DOHH2 (cell line): ENCODE data around the gene MRPL46.

ENCODE experiments used
- H3F3A ChIP-seq: fragments of 200-600 bp; sonication (generic), shearing (Covaris generic); 2 replicates; pipeline ENCODE4 v1.6.0; 2016; ENCODE audit warnings: antibody characterized with exemption, mild to moderate bottlenecking; ENCODE audit not compliant: control insufficient read depth, insufficient read depth
- H3K27ac ChIP-seq: fragments of 200-600 bp; sonication (generic); 2 replicates; pipeline ENCODE4 v1.5.1; 2014; ENCODE audit warnings: low read depth, mild to moderate bottlenecking, low read length, moderate library complexity
- H3K27me3 ChIP-seq: fragments of 200-600 bp; sonication (generic); 2 replicates; pipeline ENCODE4 v1.6.1; 2014; ENCODE audit warnings: mild to moderate bottlenecking, low read length, mixed read lengths; ENCODE audit not compliant: control insufficient read depth
- H3K36me3 ChIP-seq: fragments of 200-600 bp; sonication (generic); 2 replicates; pipeline ENCODE4 v1.6.1; 2014; ENCODE audit warnings: mild to moderate bottlenecking, low read length, moderate library complexity, mixed read lengths; ENCODE audit not compliant: control insufficient read depth
- H3K4me1 ChIP-seq: fragments of 200-600 bp; sonication (generic); 2 replicates; pipeline ENCODE4 v1.6.1; 2014; ENCODE audit warnings: mild to moderate bottlenecking, low read length, mixed read lengths; ENCODE audit not compliant: control insufficient read depth
- H3K4me2 ChIP-seq: fragments of 200-600 bp; sonication (generic); 2 replicates; pipeline ENCODE4 v1.6.0; 2014; ENCODE audit warnings: mild to moderate bottlenecking, low read length, moderate library complexity
- H3K4me3 ChIP-seq: fragments of 200-600 bp; sonication (generic); 2 replicates; pipeline ENCODE4 v1.5.1; 2014; ENCODE audit warnings: mild to moderate bottlenecking, low read length, mixed read lengths
- H3K79me2 ChIP-seq: fragments of 200-600 bp; sonication (generic); 2 replicates; pipeline ENCODE4 v1.6.1; 2014; ENCODE audit warnings: mild to moderate bottlenecking, low read length, mixed read lengths; ENCODE audit not compliant: control insufficient read depth
- H3K9me2 ChIP-seq: fragments of 200-600 bp; sonication (generic); replicated peaks from 2 replicates; pipeline ENCODE4 v1.6.1; 2014; ENCODE audit warnings: mild to moderate bottlenecking, low read length, mixed read lengths; ENCODE audit not compliant: control insufficient read depth
- H3K9me3 ChIP-seq: fragments of 200-600 bp; sonication (generic); 2 replicates; pipeline ENCODE4 v1.6.1; 2014; ENCODE audit warnings: antibody characterized with exemption, low read length, mixed read lengths; ENCODE audit not compliant: control insufficient read depth, insufficient read depth
- H4K20me1 ChIP-seq: fragments of 200-600 bp; sonication (generic); 2 replicates; pipeline ENCODE4 v1.6.0; 2014; ENCODE audit warnings: low read depth, mild to moderate bottlenecking, antibody characterized with exemption, low read length, moderate library complexity; ENCODE audit not compliant: control insufficient read depth, insufficient read depth
- EZH2phosphoT487 ChIP-seq: fragments of 200-600 bp; sonication (generic); IDR thresholded peaks from 2 replicates; pipeline ENCODE4 v1.6.1; 2017; ENCODE audit warnings: borderline replicate concordance, mild to moderate bottlenecking, antibody characterized with exemption, low read length, moderate library complexity, mixed read lengths
- TF ChIP-seq, protein P1 (sequence below): fragments of 200-600 bp; sonication (generic); IDR thresholded peaks from one replicate; pipeline ENCODE4 v1.5.1; 2014; ENCODE audit warnings: antibody characterized with exemption, mild to moderate bottlenecking, low read depth, low read length; ENCODE audit not compliant: poor library complexity, severe bottlenecking

Gene MRPL46

DNA sequence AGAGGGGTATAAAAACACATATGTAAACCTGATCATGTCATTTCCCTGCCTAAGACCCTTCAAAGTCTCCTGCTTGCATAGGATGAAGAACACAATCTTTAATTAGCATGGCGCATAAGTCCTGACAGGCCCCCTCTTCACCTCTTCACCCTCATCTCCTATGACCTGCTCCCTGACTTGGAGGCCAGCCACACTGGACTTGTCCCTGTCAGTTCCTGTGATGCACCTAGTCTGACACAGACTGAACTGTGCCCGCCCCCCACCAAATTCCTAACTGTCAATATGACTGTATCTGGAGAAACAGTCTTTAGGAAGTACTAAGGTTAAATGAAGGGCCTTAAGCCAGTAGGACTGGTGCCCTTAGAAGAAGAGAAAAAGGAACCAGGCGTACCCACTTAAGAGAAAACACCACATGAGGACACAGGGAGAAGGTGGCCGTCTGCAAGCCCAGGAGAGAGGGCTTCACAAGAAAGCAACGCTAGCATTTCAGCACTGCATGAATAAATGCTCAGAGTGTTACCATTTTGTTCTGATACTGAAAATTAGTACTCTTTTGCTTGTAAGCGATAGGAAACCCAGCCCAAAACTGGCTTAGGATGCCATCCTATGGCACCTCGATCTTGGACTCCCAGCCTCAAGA lies 34.0 kb downstream of the MRPL46 start:
- H4K20me1 ChIP-seq, result no peaks in the 10 kb centered on the region
- H3F3A ChIP-seq, result no peaks in the 10 kb centered on the region
- TF ChIP-seq EZH2phosphoT487, result no peak
- no peak overlapping the region for H3K4me3 ChIP-seq
- no peaks in the 10 kb centered on the region for H3K9me2 ChIP-seq
- H3K4me1 ChIP-seq, result no peaks in the 10 kb centered on the region
- no peaks in the 10 kb centered on the region for H3K79me2 ChIP-seq
- no peaks in the 10 kb centered on the region for H3K36me3 ChIP-seq
- H3K27ac ChIP-seq, result no peak overlapping the region
- no peak overlapping the region for H3K4me2 ChIP-seq
- peaks cover 2% of the 10 kb centered on the region; the same call in 1 of the 2 replicates for H3K27me3 ChIP-seq
- H3K9me3 ChIP-seq, result no peaks in the 10 kb centered on the region

DNA sequence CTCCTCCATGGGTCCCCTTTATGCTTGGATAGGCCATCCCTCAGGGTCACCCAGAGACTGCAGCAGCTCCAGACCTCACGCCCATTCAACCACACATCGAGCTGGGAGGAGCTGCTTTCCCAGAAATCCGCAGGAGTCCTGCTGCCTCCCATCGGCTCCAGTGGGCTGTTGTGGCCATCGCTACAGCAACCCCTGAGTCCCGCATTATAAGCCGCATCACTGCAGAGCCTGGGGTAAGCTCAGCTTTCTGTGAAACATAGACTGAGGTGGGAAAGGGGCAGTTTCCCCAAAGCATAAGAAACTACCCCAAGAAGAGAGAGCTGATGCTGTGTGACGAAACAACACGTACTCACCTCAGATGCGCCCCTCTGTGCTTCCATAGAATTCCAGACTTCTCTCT lies 35.7 kb downstream of the MRPL46 start:
- no peaks in the 10 kb centered on the region for H3K36me3 ChIP-seq
- H3K27me3 ChIP-seq, result peaks cover 14% of the 10 kb centered on the region; the same call in 1 of the 2 replicates
- H3F3A ChIP-seq, result no peaks in the 10 kb centered on the region
- H3K27ac ChIP-seq, result no peak overlapping the region
- H3K79me2 ChIP-seq, result no peaks in the 10 kb centered on the region
- no peaks in the 10 kb centered on the region for H3K9me2 ChIP-seq
- H3K9me3 ChIP-seq, result no peaks in the 10 kb centered on the region
- no peaks in the 10 kb centered on the region for H3K4me1 ChIP-seq
- TF ChIP-seq, protein P1, sequence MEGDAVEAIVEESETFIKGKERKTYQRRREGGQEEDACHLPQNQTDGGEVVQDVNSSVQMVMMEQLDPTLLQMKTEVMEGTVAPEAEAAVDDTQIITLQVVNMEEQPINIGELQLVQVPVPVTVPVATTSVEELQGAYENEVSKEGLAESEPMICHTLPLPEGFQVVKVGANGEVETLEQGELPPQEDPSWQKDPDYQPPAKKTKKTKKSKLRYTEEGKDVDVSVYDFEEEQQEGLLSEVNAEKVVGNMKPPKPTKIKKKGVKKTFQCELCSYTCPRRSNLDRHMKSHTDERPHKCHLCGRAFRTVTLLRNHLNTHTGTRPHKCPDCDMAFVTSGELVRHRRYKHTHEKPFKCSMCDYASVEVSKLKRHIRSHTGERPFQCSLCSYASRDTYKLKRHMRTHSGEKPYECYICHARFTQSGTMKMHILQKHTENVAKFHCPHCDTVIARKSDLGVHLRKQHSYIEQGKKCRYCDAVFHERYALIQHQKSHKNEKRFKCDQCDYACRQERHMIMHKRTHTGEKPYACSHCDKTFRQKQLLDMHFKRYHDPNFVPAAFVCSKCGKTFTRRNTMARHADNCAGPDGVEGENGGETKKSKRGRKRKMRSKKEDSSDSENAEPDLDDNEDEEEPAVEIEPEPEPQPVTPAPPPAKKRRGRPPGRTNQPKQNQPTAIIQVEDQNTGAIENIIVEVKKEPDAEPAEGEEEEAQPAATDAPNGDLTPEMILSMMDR, result no peak
- no peak for TF ChIP-seq EZH2phosphoT487
- H3K4me2 ChIP-seq, result no peak overlapping the region
- no peak overlapping the region for H3K4me3 ChIP-seq
- no peaks in the 10 kb centered on the region for H4K20me1 ChIP-seq

DNA sequence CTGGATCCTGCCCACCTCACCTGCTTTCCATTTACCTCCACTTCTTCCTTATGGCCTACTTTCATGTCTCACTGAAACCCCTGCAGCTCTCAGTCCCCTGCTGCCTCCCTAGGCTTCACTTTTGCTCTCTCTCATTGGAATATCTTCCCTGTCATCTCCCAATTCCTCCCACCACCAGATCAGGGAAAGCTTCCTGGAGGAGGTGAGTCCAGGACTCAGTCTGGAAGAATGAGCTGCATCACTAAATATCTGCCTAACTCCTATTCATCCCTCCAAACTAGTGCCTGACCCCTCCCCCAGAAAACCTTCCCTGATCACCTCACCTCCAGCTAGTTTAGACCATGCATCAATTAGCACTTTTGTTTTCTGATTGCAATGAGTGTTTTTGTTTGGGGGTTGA lies 37.1 kb downstream of the MRPL46 start:
- H3K79me2 ChIP-seq, result no peaks in the 10 kb centered on the region
- H3K9me2 ChIP-seq, result no peaks in the 10 kb centered on the region
- H3K4me1 ChIP-seq, result no peaks in the 10 kb centered on the region
- no peaks in the 10 kb centered on the region for H3K9me3 ChIP-seq
- H3K27me3 ChIP-seq, result peaks cover 17% of the 10 kb centered on the region
- H3K4me3 ChIP-seq, result no peak overlapping the region
- TF ChIP-seq, protein P1, result no peak
- no peak for TF ChIP-seq EZH2phosphoT487
- no peak overlapping the region for H3K4me2 ChIP-seq
- H4K20me1 ChIP-seq, result no peaks in the 10 kb centered on the region
- H3F3A ChIP-seq, result no peaks in the 10 kb centered on the region
- no peak overlapping the region for H3K27ac ChIP-seq
- no peaks in the 10 kb centered on the region for H3K36me3 ChIP-seq

DNA sequence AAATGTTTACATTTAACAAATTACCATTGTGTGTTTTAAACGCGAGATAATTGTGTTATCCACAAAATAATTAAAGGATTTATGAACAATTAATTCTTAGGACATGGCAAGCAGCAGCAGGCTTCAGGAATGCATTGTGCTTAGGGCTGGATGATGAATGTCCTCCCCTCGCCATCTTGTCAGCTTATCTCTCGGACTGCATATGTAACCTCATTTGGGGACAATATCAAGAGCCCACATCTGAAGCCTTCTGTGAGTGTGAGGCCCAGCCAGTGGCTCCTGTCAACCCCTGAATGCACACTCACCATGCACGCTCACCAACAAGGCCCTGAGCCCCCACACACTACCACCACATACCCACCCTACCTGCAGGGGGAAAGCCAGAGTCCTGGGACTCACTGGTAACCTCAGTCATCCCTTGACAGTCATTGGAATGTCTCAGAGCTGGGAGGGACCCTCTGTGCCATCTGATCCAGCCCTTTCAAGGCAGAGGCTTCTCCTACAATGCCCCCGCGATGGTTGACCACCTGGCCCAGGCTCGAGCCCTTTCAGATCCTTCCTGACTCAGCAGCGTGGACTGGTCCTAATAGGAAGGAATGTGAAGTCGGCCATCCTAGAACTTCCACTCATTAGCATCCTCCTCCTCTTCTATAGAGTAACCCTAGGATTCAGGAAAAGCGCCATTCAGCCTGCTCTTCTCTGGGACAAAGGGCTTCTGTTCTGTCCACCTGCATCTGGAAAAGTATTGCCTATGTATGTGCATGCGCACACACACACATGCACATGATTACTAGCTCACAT lies 38.2 kb downstream of the MRPL46 start:
- H3K36me3 ChIP-seq, result no peaks in the 10 kb centered on the region
- no peaks in the 10 kb centered on the region for H4K20me1 ChIP-seq
- peaks cover 17% of the 10 kb centered on the region for H3K27me3 ChIP-seq
- no peaks in the 10 kb centered on the region for H3K9me2 ChIP-seq
- no peak overlapping the region for H3K27ac ChIP-seq
- H3K4me1 ChIP-seq, result no peaks in the 10 kb centered on the region
- no peak overlapping the region for H3K4me2 ChIP-seq
- TF ChIP-seq, protein P1, result no peak
- no peak for TF ChIP-seq EZH2phosphoT487
- H3K79me2 ChIP-seq, result no peaks in the 10 kb centered on the region
- H3K9me3 ChIP-seq, result no peaks in the 10 kb centered on the region
- no peak overlapping the region for H3K4me3 ChIP-seq
- no peaks in the 10 kb centered on the region for H3F3A ChIP-seq
